ENCODE data around the gene RBCK1.

GRCh38 chr20:400454-401275 is 7.4 kb upstream of the RBCK1 start:
- TF ChIP-seq CTCF (IDR thresholded peaks at IDR 0.05): no peak
- no peak for TF ChIP-seq POLR2A (IDR thresholded peaks at IDR 0.05; ENCODE audit: low read depth)
- no peak for TF ChIP-seq POLR2AphosphoS5 (IDR thresholded peaks at IDR 0.05)

All from esophagus muscularis mucosa (tissue), 3 donors.